IgD-negative memory B cell (primary cell): ENCODE measurements around the gene PAQR8. TPM values are rescaled to one million over a fixed set of nuclear protein-coding genes. Genes with fewer than 3 reads are reported as not detected.

Experiments used
- H3K27ac Mint-ChIP-seq, 3 donors: one replicate each; pipeline ENCODE4 v1.8.0; 2020 to 2022; ENCODE audit warnings: mild to moderate bottlenecking in 3 of 3, mixed read lengths in 3 of 3, moderate library complexity in 1 of 3
- H3K27me3 Mint-ChIP-seq: one replicate; pipeline ENCODE4 v1.8.0; 2021; ENCODE audit warnings: mixed read lengths
- H3K36me3 Mint-ChIP-seq: one replicate; pipeline ENCODE4 v1.8.0; 2020; ENCODE audit warnings: mild to moderate bottlenecking, mixed read lengths
- H3K4me1 Mint-ChIP-seq, 3 donors: one replicate each; pipeline ENCODE4 v1.8.0; 2020 to 2022; ENCODE audit warnings: mixed read lengths in 3 of 3, mild to moderate bottlenecking in 1 of 3
- H3K4me3 Mint-ChIP-seq, 4 donors: one replicate each; pipeline ENCODE4 v1.8.0; 2020 to 2022; ENCODE audit warnings: mild to moderate bottlenecking in 4 of 4, mixed read lengths in 4 of 4, moderate library complexity in 3 of 4
- H3K9me3 Mint-ChIP-seq, 3 donors: one replicate each; pipeline ENCODE4 v1.8.0; 2020 to 2021; ENCODE audit warnings: mixed read lengths in 3 of 3, mild to moderate bottlenecking in 1 of 3
- polyA plus RNA-seq: library from polyadenylated mRNA; unstranded; fragments of 300-500 nt; fragmentation: Illumina TruSeq; gene quantifications from one replicate; pipeline ENCODE4 v1.2.3, GENCODE V29; 2021

Gene PAQR8
- polyA plus RNA-seq, 1 donor from 2014 or later: 6.4 TPM

- Mint-ChIP-seq H3K36me3 (no peaks in the 10 kb centered on the region), H3K9me3 (no peaks in the 10 kb centered on the region), H3K27me3 (no peaks in the 10 kb centered on the region), H3K4me3 (peak overlapping the region; percentile 91 to 98 (median 97)), H3K4me1 (peaks cover 13 to 36% (median 20%) of the 10 kb centered on the region in 3 donors), H3K27ac (peak overlapping the region; percentile 70 to 97 (median 94))
Measured at GRCh38 chr6:52362443-52363227, 684 bp downstream of the PAQR8 start.

- Mint-ChIP-seq H3K4me1 (peaks cover 13 to 36% (median 20%) of the 10 kb centered on the region in 3 donors), H3K36me3 (peaks cover 1% of the 10 kb centered on the region)
Measured at GRCh38 chr6:52363228-52363867, 1.4 kb downstream of the PAQR8 start.

GRCh38 chr6:52364480-52365166 lies 2.7 kb downstream of the PAQR8 start:
- no peak overlapping the region for H3K27ac Mint-ChIP-seq
- no peaks in the 10 kb centered on the region for H3K9me3 Mint-ChIP-seq
- peak overlapping the region in 2 of 4 donors; percentile 22 to 91 for H3K4me3 Mint-ChIP-seq
- peaks cover 14 to 29% (median 17%) of the 10 kb centered on the region in 3 donors for H3K4me1 Mint-ChIP-seq
- no peaks in the 10 kb centered on the region for H3K27me3 Mint-ChIP-seq
- peaks cover 3% of the 10 kb centered on the region for H3K36me3 Mint-ChIP-seq

More at GRCh38 chr6:52363228-52363867, 1.4 kb downstream of the PAQR8 start:
- Mint-ChIP-seq H3K27me3 (no peaks in the 10 kb centered on the region), H3K27ac (peak overlapping the region; percentile 70 to 97 (median 94)), H3K4me3 (peak overlapping the region; percentile 91 to 98 (median 97)), H3K9me3 (no peaks in the 10 kb centered on the region)

GRCh38 chr6:52365317-52365716 lies 3.4 kb downstream of the PAQR8 start:
- Mint-ChIP-seq H3K4me3 (peak overlapping the region in 1 of 4 donors; percentile 91), H3K27me3 (no peaks in the 10 kb centered on the region), H3K9me3 (no peaks in the 10 kb centered on the region), H3K36me3 (peaks cover 4% of the 10 kb centered on the region), H3K4me1 (peaks cover 14 to 22% (median 17%) of the 10 kb centered on the region in 3 donors), H3K27ac (no peak overlapping the region)

- H3K36me3 Mint-ChIP-seq: peaks cover 6% of the 10 kb centered on the region
- peaks cover 14 to 18% (median 17%) of the 10 kb centered on the region in 3 donors for H3K4me1 Mint-ChIP-seq
- no peak overlapping the region for H3K27ac Mint-ChIP-seq
- no peaks in the 10 kb centered on the region for H3K27me3 Mint-ChIP-seq
- no peak overlapping the region for H3K4me3 Mint-ChIP-seq
- no peaks in the 10 kb centered on the region for H3K9me3 Mint-ChIP-seq
Measured at GRCh38 chr6:52365866-52366540, 4.1 kb downstream of the PAQR8 start.

GRCh38 chr6:52368002-52368401 lies 6.1 kb downstream of the PAQR8 start:
- Mint-ChIP-seq H3K27ac (no peak overlapping the region), H3K4me3 (no peak overlapping the region), H3K4me1 (peaks cover 6 to 10% (median 7%) of the 10 kb centered on the region in 3 donors), H3K36me3 (peaks cover 6% of the 10 kb centered on the region), H3K9me3 (no peaks in the 10 kb centered on the region), H3K27me3 (no peaks in the 10 kb centered on the region)

- no peak overlapping the region for H3K27ac Mint-ChIP-seq
- peaks cover 0 to 4% (median 2%) of the 10 kb centered on the region in 3 donors for H3K9me3 Mint-ChIP-seq
- no peaks in the 10 kb centered on the region for H3K27me3 Mint-ChIP-seq
- no peak overlapping the region for H3K4me3 Mint-ChIP-seq
- H3K4me1 Mint-ChIP-seq: peaks cover 2 to 4% (median 4%) of the 10 kb centered on the region in 3 donors
- H3K36me3 Mint-ChIP-seq: peaks cover 13% of the 10 kb centered on the region
Measured at GRCh38 chr6:52369234-52369633, 7.3 kb downstream of the PAQR8 start.

- H3K9me3 Mint-ChIP-seq: peaks cover 0 to 6% (median 3%) of the 10 kb centered on the region in 3 donors
- peaks cover 11 to 17% (median 12%) of the 10 kb centered on the region in 3 donors for H3K4me1 Mint-ChIP-seq
- H3K27me3 Mint-ChIP-seq: no peaks in the 10 kb centered on the region
- H3K4me3 Mint-ChIP-seq: no peak overlapping the region
- no peak overlapping the region for H3K27ac Mint-ChIP-seq
- H3K36me3 Mint-ChIP-seq: peaks cover 13% of the 10 kb centered on the region
Measured at GRCh38 chr6:52371656-52372191, 9.8 kb downstream of the PAQR8 start.

GRCh38 chr6:52373151-52373690 lies 11.3 kb downstream of the PAQR8 start:
- peaks cover 24 to 31% (median 27%) of the 10 kb centered on the region in 3 donors for H3K4me1 Mint-ChIP-seq

GRCh38 chr6:52374247-52374646 lies 12.3 kb downstream of the PAQR8 start:
- Mint-ChIP-seq H3K36me3 (peaks cover 11% of the 10 kb centered on the region), H3K9me3 (peaks cover 0 to 6% (median 3%) of the 10 kb centered on the region in 3 donors), H3K4me3 (peak overlapping the region in 1 of 4 donors; percentile 1), H3K27ac (no peak overlapping the region), H3K27me3 (no peaks in the 10 kb centered on the region), H3K4me1 (peaks cover 25 to 34% (median 27%) of the 10 kb centered on the region in 3 donors)

More at GRCh38 chr6:52373151-52373690, 11.3 kb downstream of the PAQR8 start:
- Mint-ChIP-seq H3K27me3 (no peaks in the 10 kb centered on the region), H3K27ac (no peak overlapping the region), H3K9me3 (peaks cover 0 to 6% (median 3%) of the 10 kb centered on the region in 3 donors), H3K36me3 (peaks cover 12% of the 10 kb centered on the region), H3K4me3 (no peak overlapping the region)

GRCh38 chr6:52375780-52376556 lies 14.0 kb downstream of the PAQR8 start:
- Mint-ChIP-seq H3K27me3 (no peaks in the 10 kb centered on the region), H3K36me3 (peaks cover 8% of the 10 kb centered on the region), H3K4me3 (no peak overlapping the region), H3K27ac (no peak overlapping the region), H3K9me3 (peaks cover 0 to 6% (median 3%) of the 10 kb centered on the region in 3 donors), H3K4me1 (peaks cover 25 to 36% (median 27%) of the 10 kb centered on the region in 3 donors)

- no peaks in the 10 kb centered on the region for H3K27me3 Mint-ChIP-seq
- peaks cover 0 to 6% (median 3%) of the 10 kb centered on the region in 3 donors for H3K9me3 Mint-ChIP-seq
- peaks cover 8% of the 10 kb centered on the region for H3K36me3 Mint-ChIP-seq
- H3K4me1 Mint-ChIP-seq: peaks cover 25 to 36% (median 27%) of the 10 kb centered on the region in 3 donors
- H3K27ac Mint-ChIP-seq: peak overlapping the region in 1 of 3 donors; percentile 5
- H3K4me3 Mint-ChIP-seq: no peak overlapping the region
Measured at GRCh38 chr6:52376763-52377162, 14.8 kb downstream of the PAQR8 start.

- peak overlapping the region in 2 of 4 donors; percentile 56 to 85 for H3K4me3 Mint-ChIP-seq
- peaks cover 26 to 38% (median 27%) of the 10 kb centered on the region in 3 donors for H3K4me1 Mint-ChIP-seq
- peaks cover 0 to 6% (median 3%) of the 10 kb centered on the region in 3 donors for H3K9me3 Mint-ChIP-seq
- peaks cover 8% of the 10 kb centered on the region for H3K36me3 Mint-ChIP-seq
- no peaks in the 10 kb centered on the region for H3K27me3 Mint-ChIP-seq
- H3K27ac Mint-ChIP-seq: peak overlapping the region in 2 of 3 donors; percentile 49 to 82
Measured at GRCh38 chr6:52377538-52378221, 15.7 kb downstream of the PAQR8 start.
